A549 (cell line): ENCODE data around the gene HS6ST3. TPM values are rescaled to one million over a fixed set of nuclear protein-coding genes. Genes with fewer than 3 reads are reported as not detected.

Experiments used
- ATAC-seq, 2 experiments: fragments of 200-7000 bp in 1 of 2; fragments of >200 bp in 1 of 2; cut with Nextera tagmentation in 1 of 2; cut with Tn5 transposase in 1 of 2; 3 replicates each; pipeline versions ENCODE4 v1.8.0 to v1.9.1; 2018 to 2020; ENCODE audit warnings: mild to moderate bottlenecking in 1 of 2, moderate library complexity in 1 of 2
- CTCF ChIA-PET: fragments of 300-600 bp; sonication (Branson Sonifier 250); formaldehyde crosslinking; extraction: SDS; loops from one replicate; lab custom pipeline; 2021; ENCODE audit warnings: antibody characterized with exemption, inconsistent platforms; lab: Yijun Ruan, JAX
- POLR2A ChIA-PET: fragments of 350-600 bp; formaldehyde crosslinking; extraction: SDS; loops from one replicate; lab custom pipeline; 2021; ENCODE audit warnings: antibody characterized with exemption, inconsistent platforms; lab: Yijun Ruan, JAX
- DNase-seq, 2 experiments: peaks; one replicate each; pipeline versions ENCODE4 v3.0.0 to v3.0.0-alpha.2; 2011 to 2016; ENCODE audit warnings: low read depth in 1 of 2, low spot score in 1 of 2
- FAIRE-seq: peaks from 2 replicates; lab custom pipeline; 2011; peaks lifted over from hg19 to GRCh38; lab: Jason Lieb, UNC
- H3K27ac ChIP-seq, 2 experiments: fragments of >200 bp; sonication (Bioruptor Twin); formaldehyde crosslinking; 3 replicates each; pipeline ENCODE4 v1.5.1; 2016 to 2017
- H3K4me1 ChIP-seq: fragments of >200 bp; sonication (Bioruptor Twin); formaldehyde crosslinking; 3 replicates; pipeline ENCODE4 v1.6.1; 2016
- H3K4me2 ChIP-seq: fragments of >200 bp; sonication (Bioruptor Twin); formaldehyde crosslinking; 3 replicates; pipeline ENCODE4 v1.6.1; 2016
- H3K4me3 ChIP-seq: fragments of >200 bp; sonication (Bioruptor Twin); formaldehyde crosslinking; 3 replicates; pipeline ENCODE4 v1.5.1; 2016
- H3K9me3 ChIP-seq: fragments of >200 bp; sonication (Bioruptor Twin); formaldehyde crosslinking; 3 replicates; pipeline ENCODE4 v1.6.1; 2016
- ATOH8 ChIP-seq: fragments of 250-450 bp; sonication (Bioruptor Pico); IDR thresholded peaks from 2 replicates; pipeline ENCODE4 v1.5.0; 2020; ENCODE audit warnings: low read depth, mild to moderate bottlenecking, moderate library complexity
- BCL3 ChIP-seq: fragments of >200 bp; sonication (Bioruptor Twin); formaldehyde crosslinking; IDR thresholded peaks from 3 replicates; pipeline ENCODE4 v1.6.1; 2016
- BHLHE40 ChIP-seq: IDR thresholded peaks from 2 replicates; pipeline ENCODE4 v1.6.1; 2012; ENCODE audit warnings: low read depth, low read length, inconsistent platforms
- CBX2 ChIP-seq: fragments of 200-600 bp; sonication (generic); IDR thresholded peaks from 2 replicates; pipeline ENCODE4 v1.6.1; 2016; ENCODE audit warnings: low read depth, mild to moderate bottlenecking, borderline replicate concordance
- CBX8 ChIP-seq: fragments of 200-600 bp; sonication (generic); IDR thresholded peaks from 2 replicates; pipeline ENCODE4 v1.6.1; 2016
- CHD2 ChIP-seq: fragments of 150-350 bp; IDR thresholded peaks from 2 replicates; pipeline ENCODE4 v1.6.1; 2014; ENCODE audit warnings: low read length; ENCODE audit not compliant: partially characterized antibody
- CHD4 ChIP-seq: fragments of 200-600 bp; sonication (generic); IDR thresholded peaks from 2 replicates; pipeline ENCODE4 v1.6.1; 2016; ENCODE audit warnings: antibody characterized with exemption, mild to moderate bottlenecking, borderline replicate concordance
- CTCF ChIP-seq: fragments of >200 bp; sonication (Bioruptor Twin); formaldehyde crosslinking; IDR thresholded peaks from 3 replicates; pipeline ENCODE4 v1.5.1; 2016
- EHF ChIP-seq: fragments of 250-450 bp; sonication (Bioruptor Pico); IDR thresholded peaks from 2 replicates; pipeline ENCODE4 v1.5.0; 2020; ENCODE audit warnings: mild to moderate bottlenecking
- FOSB ChIP-seq: fragments of 250-450 bp; sonication (Bioruptor Pico); IDR thresholded peaks from 2 replicates; pipeline ENCODE4 v1.5.0; 2020; ENCODE audit warnings: mild to moderate bottlenecking, moderate library complexity
- FOSL2 ChIP-seq, 2 experiments: fragments of 450-650 bp in 1 of 2; fragments of >200 bp in 1 of 2; sonication (Bioruptor Twin) in 1 of 2; formaldehyde crosslinking; IDR thresholded peaks; 2 replicates each; pipeline versions ENCODE4 v1.5.0 to v1.6.1; 2016 to 2020; ENCODE audit warnings: mild to moderate bottlenecking in 1 of 2, moderate library complexity in 1 of 2
- FOXS1 ChIP-seq: fragments of 250-450 bp; sonication (Bioruptor Pico); IDR thresholded peaks from 2 replicates; pipeline ENCODE4 v1.5.0; 2020; ENCODE audit warnings: mild to moderate bottlenecking, moderate library complexity
- GATA3 ChIP-seq: IDR thresholded peaks from 2 replicates; pipeline ENCODE4 v1.6.1; 2012; ENCODE audit warnings: borderline replicate concordance
- JUNB ChIP-seq: fragments of >200 bp; sonication (Bioruptor Twin); formaldehyde crosslinking; IDR thresholded peaks from 2 replicates; pipeline ENCODE4 v1.6.1; 2016
- MAFK ChIP-seq: fragments of 450-650 bp; IDR thresholded peaks from 2 replicates; pipeline ENCODE4 v1.6.1; 2014; ENCODE audit not compliant: partially characterized antibody
- MAX ChIP-seq: IDR thresholded peaks from 2 replicates; pipeline ENCODE4 v1.6.1; 2012
- MAZ ChIP-seq: fragments of 150-350 bp; IDR thresholded peaks from 2 replicates; pipeline ENCODE4 v1.6.1; 2014; ENCODE audit warnings: antibody characterized with exemption, low read depth, low read length, borderline replicate concordance
- MYC ChIP-seq: IDR thresholded peaks from 2 replicates; pipeline ENCODE4 v1.6.1; 2012; ENCODE audit warnings: mild to moderate bottlenecking, inconsistent platforms, low read length, improper control_type of control experiment, borderline replicate concordance
- NPAS2 ChIP-seq: fragments of 250-450 bp; sonication (Bioruptor Pico); IDR thresholded peaks from 2 replicates; pipeline ENCODE4 v1.8.0; 2022; ENCODE audit warnings: mild to moderate bottlenecking, moderate library complexity, borderline replicate concordance
- NR3C1 ChIP-seq: fragments of >200 bp; sonication (Bioruptor Twin); formaldehyde crosslinking; IDR thresholded peaks from 3 replicates; pipeline ENCODE4 v1.6.1; 2017
- POLR2AphosphoS2 ChIP-seq: conservative IDR thresholded peaks from 2 replicates; pipeline ENCODE4 v1.6.1; 2012; ENCODE audit warnings: low read length, improper control_type of control experiment, inconsistent platforms
- RCOR1 ChIP-seq: fragments of 150-350 bp; IDR thresholded peaks from 2 replicates; pipeline ENCODE4 v1.6.1; 2014; ENCODE audit warnings: antibody characterized with exemption, low read length, low read depth
- REST ChIP-seq: fragments of 200-600 bp; sonication (generic); IDR thresholded peaks from 2 replicates; pipeline ENCODE4 v1.6.1; 2016; ENCODE audit warnings: antibody characterized with exemption, mild to moderate bottlenecking, moderate library complexity
- SMC3 ChIP-seq: fragments of >200 bp; sonication (Bioruptor Twin); formaldehyde crosslinking; IDR thresholded peaks from 3 replicates; pipeline ENCODE4 v1.6.1; 2018; ENCODE audit warnings: inconsistent platforms
- SREBF2 ChIP-seq: fragments of 450-650 bp; IDR thresholded peaks from 2 replicates; pipeline ENCODE4 v1.6.1; 2014; ENCODE audit warnings: mild to moderate bottlenecking, moderate library complexity
- TFCP2L1 ChIP-seq: fragments of 250-450 bp; sonication (Bioruptor Pico); IDR thresholded peaks from 2 replicates; pipeline ENCODE4 v1.5.0; 2021; ENCODE audit warnings: mild to moderate bottlenecking
- ZC3H11A ChIP-seq: fragments of 450-650 bp; IDR thresholded peaks from 2 replicates; pipeline ENCODE4 v1.6.1; 2014; ENCODE audit warnings: antibody characterized with exemption, mild to moderate bottlenecking
- ZNF302 ChIP-seq: fragments of 250-450 bp; sonication (Bioruptor Pico); IDR thresholded peaks from 2 replicates; pipeline ENCODE4 v1.9.0; 2021; ENCODE audit warnings: inconsistent platforms, mild to moderate bottlenecking, moderate library complexity
- ZSCAN20 ChIP-seq: fragments of 250-450 bp; sonication (Bioruptor Pico); IDR thresholded peaks from 2 replicates; pipeline ENCODE4 v1.8.0; 2022; ENCODE audit warnings: mild to moderate bottlenecking, moderate library complexity
- WGBS: methylation state at CpG from one replicate; pipeline ENCODE4 v1.1.6; 2017; ENCODE audit errors: missing lambda C conversion rate; 5-methylcytosine and 5-hydroxymethylcytosine counted together
- polyA plus RNA-seq, 4 experiments: library from polyadenylated mRNA; depleted of rRNA in 3 of 4; stranded (reverse); fragments of >200 nt; fragmentation: RNase III in 1 of 4; extraction: RNeasy Plus Mini Kit Qiagen cat#74134 plus additional on column Dnase treatment in 1 of 4; gene quantifications; 2 replicates in 3 of 4; 3 replicates in 1 of 4; pipeline ENCODE4 v1.2.3, GENCODE V29; 2011 to 2017

Gene HS6ST3
- polyA plus RNA-seq, 2 of the 4 experiments (the other 2 are of a cell fraction), result not detected

GRCh38 chr13:96346921-96347320 lies 257.0 kb downstream of the HS6ST3 start:
- DNase-seq (no peak), ATAC-seq (no peak), FAIRE-seq (no peak)
- no peak for TF ChIP-seq NPAS2
- TF ChIP-seq BCL3, result no peak
- TF ChIP-seq ATOH8, result no peak
- no peak for TF ChIP-seq SREBF2
- TF ChIP-seq EHF, result no peak
- no peak for TF ChIP-seq REST
- no peak for TF ChIP-seq ZSCAN20 (CRISPR knock-in tag)
- TF ChIP-seq FOXS1 (CRISPR knock-in tag), result no peak
- TF ChIP-seq CHD4, result no peak
- no peak for TF ChIP-seq SMC3
- TF ChIP-seq ZNF302, result no peak
- TF ChIP-seq FOSB (CRISPR knock-in tag), result no peak
- no peak for TF ChIP-seq RCOR1
- TF ChIP-seq NR3C1, result no peak
- no peak for TF ChIP-seq TFCP2L1 (CRISPR knock-in tag)
- Histone ChIP-seq H3K27ac (no peak overlapping the region), H3K4me3 (no peak overlapping the region), H3K4me2 (no peak overlapping the region), H3K4me1 (no peaks in the 10 kb centered on the region), H3K9me3 (no peaks in the 10 kb centered on the region)
- 11% methylated on average over 1 of the region's 4 CpGs for WGBS
- ChIA-PET POLR2A (no interaction called here), CTCF (no interaction called here)

GRCh38 chr13:96373597-96373996 lies 283.7 kb downstream of the HS6ST3 start:
- Histone ChIP-seq H3K9me3 (no peaks in the 10 kb centered on the region), H3K4me1 (no peaks in the 10 kb centered on the region), H3K4me2 (no peak overlapping the region), H3K27ac (no peak overlapping the region), H3K4me3 (no peak overlapping the region)
- no peak for FAIRE-seq
- TF ChIP-seq JUNB (no peak), ZC3H11A (no peak), MAFK (no peak), GATA3 (no peak), POLR2AphosphoS2 (no peak), ZNF302 (no peak), REST (no peak), MAZ (no peak), BHLHE40 (no peak), CBX2 (no peak), CBX8 (no peak), CTCF (no peak), MAX (no peak), MYC (no peak), CHD4 (no peak), CHD2 (no peak), FOSL2 (IDR thresholded peaks at IDR 0.05) (no peak), FOSL2 (CRISPR knock-in tag; IDR thresholded peaks at IDR 0.05) (no peak)
- ChIA-PET POLR2A (no interaction called here), CTCF (no interaction called here)
- 0% methylated on average over 1 of the region's 1 CpG for WGBS
- no peak for ATAC-seq
- DNase-seq, result no peak
